Right lobe of liver (tissue), 6 donors: ENCODE results near the gene PRKCA. TPM values are rescaled to one million over a fixed set of nuclear protein-coding genes. Genes with fewer than 3 reads are reported as not detected.

Experiments
- ATAC-seq, 4 donors: fragments of 200-7000 bp; cut with Tn5 transposase; one replicate each; pipeline ENCODE4 v1.9.1; 2020; ENCODE audit warnings: mild to moderate bottlenecking in 4 of 4, moderate library complexity in 4 of 4
- DNase-seq, 3 donors: peaks; one replicate each; pipeline ENCODE4 v3.0.0-alpha.2; 2020
- H3K27ac ChIP-seq, 3 donors: fragments of 200-600 bp; one replicate each; pipeline ENCODE4 v1.8.0; 2022
- H3K27me3 ChIP-seq, 2 donors: fragments of 200-600 bp; one replicate each; pipeline ENCODE4 v1.8.0; 2022
- H3K36me3 ChIP-seq, 4 donors: fragments of 200-600 bp; sonication (generic) in 1 of 4; one replicate each; pipeline versions ENCODE4 v1.5.1 to v1.8.0; 2017 to 2022; ENCODE audit warnings: control low read depth in 1 of 4
- H3K4me1 ChIP-seq, 4 donors: fragments of 200-600 bp; sonication (generic) in 1 of 4; one replicate each; pipeline versions ENCODE4 v1.5.1 to v1.8.0; 2017 to 2022; ENCODE audit warnings: control low read depth in 1 of 4
- H3K4me3 ChIP-seq, 3 donors: fragments of 200-600 bp; one replicate each; pipeline ENCODE4 v1.8.0; 2022
- H3K9me3 ChIP-seq, 4 donors: fragments of 200-600 bp; sonication (generic) in 1 of 4; one replicate each; pipeline versions ENCODE4 v1.5.1 to v1.8.0; 2017 to 2022; ENCODE audit warnings: control low read depth in 1 of 4
- POLR2A ChIP-seq: fragments of 450-650 bp; IDR thresholded peaks from one replicate; pipeline ENCODE4 v1.6.1; 2017; ENCODE audit warnings: antibody characterized with exemption, mild to moderate bottlenecking
- WGBS: methylation state at CpG from one replicate; pipeline ENCODE4 v1.1.6; 2018; ENCODE audit warnings: low coverage, low lambda C conversion rate; ENCODE audit not compliant: insufficient coverage; ENCODE audit errors: missing lambda C conversion rate; 5-methylcytosine and 5-hydroxymethylcytosine counted together
- intact Hi-C, 2 donors: fragments of 100-400 bp; cut with DNase I; formaldehyde crosslinking; loops; one replicate each; pipeline versions ENCODE4 v1.11.2 to v1.14.1; 2022
- total RNA-seq, 6 experiments: library from RNA; depleted of rRNA in 2 of 6; stranded (reverse); fragments of >200 nt in 2 of 6; fragmentation: NEBNext Ultra II Directional in 3 of 6; extraction: Animal tissue kit (Norgen Biotek cat#: 25700) in 3 of 6; gene quantifications; one replicate each; pipeline versions ENCODE4 v1.1.0 to v1.2.4, GENCODE V29; 2016 to 2023
- TF ChIP-seq, protein P1 (sequence below), 4 donors: fragments of 200-600 bp in 3 of 4; fragments of 450-650 bp in 1 of 4; IDR thresholded peaks; one replicate each; pipeline versions ENCODE4 v1.5.1 to v1.8.0; 2016 to 2022; ENCODE audit warnings: antibody characterized with exemption in 4 of 4, mild to moderate bottlenecking in 2 of 4
- donor health status: DM: no; HTN: yes; CAD: no.
- donor health status: DM: no; HTN: no; CAD: no.
- donor health status: DM: no; HTN: no; CAD: no.
- donor health status: DM: no; HTN: yes; CAD: no.
- donor health status: DM: no; HTN: yes; CAD: no.

PRKCA gene
- total RNA-seq, 6 experiments from 2014 or later: 11.7 to 23.0 (median 18.7) TPM

DNA sequence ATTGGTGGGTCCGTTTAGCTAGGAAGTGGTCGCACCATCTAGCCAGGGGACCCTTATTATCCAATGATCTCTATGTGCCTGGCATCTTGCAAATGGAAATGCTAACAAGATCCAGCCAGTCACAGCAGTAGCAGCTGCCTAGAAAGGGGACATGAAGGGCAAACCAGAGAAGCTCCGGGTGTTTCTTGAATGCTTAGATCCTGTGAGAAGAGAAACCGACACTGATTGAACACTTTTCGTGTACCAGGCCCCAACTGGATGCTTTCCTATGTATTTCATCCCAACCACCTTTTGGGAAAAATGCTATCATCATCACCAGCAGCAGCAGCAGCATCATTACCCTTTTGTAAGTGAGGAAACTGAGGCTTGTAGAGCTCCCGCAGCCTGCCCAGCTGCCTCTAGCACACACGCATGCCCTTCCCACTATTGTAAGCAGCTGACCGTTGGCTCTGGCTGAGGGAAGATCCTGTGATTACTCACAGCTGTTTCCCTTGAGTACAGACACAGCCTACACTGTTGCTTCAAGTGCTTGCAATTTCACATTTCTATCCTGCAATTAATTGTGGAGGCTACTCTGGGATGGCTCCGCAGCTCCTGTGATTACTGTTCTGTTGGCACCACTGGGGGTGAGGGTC is 351.8 kb downstream of the PRKCA start:
- Histone ChIP-seq H3K4me1 (no peaks in the 10 kb centered on the region), H3K9me3 (no peaks in the 10 kb centered on the region), H3K27me3 (no peaks in the 10 kb centered on the region), H3K4me3 (no peak overlapping the region), H3K36me3 (no peaks in the 10 kb centered on the region), H3K27ac (no peak overlapping the region)
- intact Hi-C loops: no loop called here
- 61% methylated on average over 7 of the region's 9 CpGs for WGBS
- TF ChIP-seq, protein P1, sequence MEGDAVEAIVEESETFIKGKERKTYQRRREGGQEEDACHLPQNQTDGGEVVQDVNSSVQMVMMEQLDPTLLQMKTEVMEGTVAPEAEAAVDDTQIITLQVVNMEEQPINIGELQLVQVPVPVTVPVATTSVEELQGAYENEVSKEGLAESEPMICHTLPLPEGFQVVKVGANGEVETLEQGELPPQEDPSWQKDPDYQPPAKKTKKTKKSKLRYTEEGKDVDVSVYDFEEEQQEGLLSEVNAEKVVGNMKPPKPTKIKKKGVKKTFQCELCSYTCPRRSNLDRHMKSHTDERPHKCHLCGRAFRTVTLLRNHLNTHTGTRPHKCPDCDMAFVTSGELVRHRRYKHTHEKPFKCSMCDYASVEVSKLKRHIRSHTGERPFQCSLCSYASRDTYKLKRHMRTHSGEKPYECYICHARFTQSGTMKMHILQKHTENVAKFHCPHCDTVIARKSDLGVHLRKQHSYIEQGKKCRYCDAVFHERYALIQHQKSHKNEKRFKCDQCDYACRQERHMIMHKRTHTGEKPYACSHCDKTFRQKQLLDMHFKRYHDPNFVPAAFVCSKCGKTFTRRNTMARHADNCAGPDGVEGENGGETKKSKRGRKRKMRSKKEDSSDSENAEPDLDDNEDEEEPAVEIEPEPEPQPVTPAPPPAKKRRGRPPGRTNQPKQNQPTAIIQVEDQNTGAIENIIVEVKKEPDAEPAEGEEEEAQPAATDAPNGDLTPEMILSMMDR (IDR thresholded peaks at IDR 0.05): no peak
- ATAC-seq (no peak), DNase-seq (no peak)

DNA sequence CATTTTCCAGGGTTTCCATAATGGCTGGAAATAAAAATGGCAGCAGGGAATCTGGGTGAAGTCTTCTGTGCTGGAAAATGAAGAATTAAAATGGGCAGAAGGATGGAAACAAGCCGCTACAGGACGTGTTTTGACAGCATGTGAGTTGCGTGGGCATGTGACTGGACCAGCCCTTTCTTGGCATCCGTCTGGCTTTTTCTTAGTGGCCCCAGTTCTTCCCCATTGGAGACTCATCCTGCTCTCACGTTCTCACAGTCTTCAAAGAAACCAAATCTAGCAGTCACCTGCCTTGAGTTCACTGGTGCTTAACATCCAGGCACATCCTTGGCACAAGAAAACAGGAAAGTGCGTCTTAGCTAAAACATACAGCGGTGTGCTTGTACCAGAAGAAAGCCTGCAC is 352.4 kb downstream of the PRKCA start:
- Histone ChIP-seq H3K4me3 (no peak overlapping the region), H3K27me3 (no peaks in the 10 kb centered on the region), H3K4me1 (no peaks in the 10 kb centered on the region), H3K27ac (no peak overlapping the region), H3K36me3 (no peaks in the 10 kb centered on the region), H3K9me3 (no peaks in the 10 kb centered on the region)
- DNase-seq (no peak), ATAC-seq (no peak)
- 100% methylated on average over 3 of the region's 7 CpGs for WGBS
- intact Hi-C loops: no loop called here
- TF ChIP-seq POLR2A: no peak
- TF ChIP-seq, protein P1 (IDR thresholded peaks at IDR 0.05): no peak

DNA sequence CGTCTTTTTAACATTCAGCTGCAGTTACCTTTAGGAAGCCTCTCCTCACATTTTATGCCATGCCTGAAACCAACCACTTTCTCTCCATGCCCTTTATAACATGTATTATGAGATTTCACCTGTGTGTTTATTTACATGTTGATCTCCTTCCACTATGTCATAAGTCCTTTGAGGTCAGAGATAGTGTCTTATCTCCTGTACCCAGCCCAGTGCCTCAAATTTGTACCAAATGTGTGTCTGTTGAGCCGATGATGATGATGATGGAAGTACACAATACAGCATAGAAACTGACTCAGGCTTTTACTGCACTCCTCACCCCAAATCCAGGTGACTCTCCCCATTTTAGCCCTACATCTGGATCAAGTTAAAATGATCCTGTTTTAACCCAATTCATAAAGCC is 353.0 kb downstream of the PRKCA start:
- 91% methylated on average over 2 of the region's 2 CpGs for WGBS

DNA sequence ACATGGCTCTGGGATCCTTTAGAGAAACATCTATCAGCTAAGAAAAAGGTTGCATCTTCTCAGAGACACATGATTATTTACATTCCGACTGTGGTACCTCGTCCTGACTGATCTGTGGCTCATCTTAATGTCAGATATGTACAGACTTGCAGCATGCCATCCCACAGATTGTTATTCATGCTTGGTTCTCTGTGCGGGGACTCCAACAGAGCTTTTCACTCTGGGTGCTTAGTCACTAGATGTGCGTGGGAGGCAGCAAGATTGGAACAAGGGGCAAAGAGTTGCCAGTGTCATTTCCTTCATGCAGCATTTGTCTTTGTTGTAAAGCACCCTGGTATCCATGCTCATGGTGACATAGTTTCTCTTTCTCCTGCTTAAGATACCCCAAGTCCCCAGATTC is 353.4 kb downstream of the PRKCA start:
- Histone ChIP-seq H3K9me3 (no peaks in the 10 kb centered on the region), H3K27me3 (no peaks in the 10 kb centered on the region), H3K36me3 (no peaks in the 10 kb centered on the region), H3K27ac (no peak overlapping the region), H3K4me3 (no peak overlapping the region), H3K4me1 (no peaks in the 10 kb centered on the region)
- TF ChIP-seq, protein P1 (IDR thresholded peaks at IDR 0.05): no peak
- TF ChIP-seq POLR2A: no peak
- WGBS: 76% methylated on average over 3 of the region's 4 CpGs
- DNase-seq (no peak), ATAC-seq (no peak)
- intact Hi-C loops: no loop called here

More for the DNA sequence above, 353.0 kb downstream of the PRKCA start:
- no peaks in the 10 kb centered on the region for H3K4me1 ChIP-seq
- intact Hi-C loops: no loop called here
- no peak overlapping the region for H3K4me3 ChIP-seq
- H3K9me3 ChIP-seq: no peaks in the 10 kb centered on the region
- H3K27ac ChIP-seq: no peak overlapping the region
- no peaks in the 10 kb centered on the region for H3K36me3 ChIP-seq
- no peak for ATAC-seq
- no peak for DNase-seq
- TF ChIP-seq, protein P1 (IDR thresholded peaks at IDR 0.05): no peak
- TF ChIP-seq POLR2A: no peak
- no peaks in the 10 kb centered on the region for H3K27me3 ChIP-seq
